Measurements from ENCODE around the gene ATP1A1.

GRCh38 chr1:116375148-116375886 lies 2.3 kb downstream of the ATP1A1 start:
- no peak for TF ChIP-seq FOS (IDR thresholded peaks at IDR 0.05; ENCODE audit: borderline replicate concordance, insufficient read depth, low read length)
- TF ChIP-seq POLR2A (IDR thresholded peaks at IDR 0.05; ENCODE audit: low read depth, low read length): no peak
- no peak for TF ChIP-seq CTCF (IDR thresholded peaks at IDR 0.05; ENCODE audit: extremely low read depth in 1 of 2, insufficient read depth in 1 of 2, low read depth in 1 of 2, low read length in 2 of 2)
- TF ChIP-seq EZH2 (IDR thresholded peaks at IDR 0.05; ENCODE audit: borderline replicate concordance, low read depth, low read length, severe bottlenecking): no peak
- TF ChIP-seq POLR2AphosphoS5 (IDR thresholded peaks at IDR 0.05; ENCODE audit: insufficient read depth, low read depth, low read length): no peak
- no peak for TF ChIP-seq MAX (IDR thresholded peaks at IDR 0.05; ENCODE audit: insufficient read depth, insufficient read length)
